Astrocyte (in vitro differentiated cells and primary cell): ENCODE data around the gene CIB1.

Source experiments
- CTCF ChIP-seq: IDR thresholded peaks from 2 replicates; pipeline ENCODE4 v1.5.1; 2011; ENCODE audit warnings: low read depth, mild to moderate bottlenecking, inconsistent platforms, low read length, moderate library complexity; ENCODE audit not compliant: insufficient read depth
- EZH2 ChIP-seq: IDR thresholded peaks from 2 replicates; pipeline ENCODE4 v1.6.1; 2012; ENCODE audit warnings: mild to moderate bottlenecking, low read length, inconsistent platforms; ENCODE audit not compliant: insufficient read depth

- TF ChIP-seq CTCF (no peak), EZH2 (no peak)
Observed at GRCh38 chr15:90207252-90207651, 26.5 kb downstream of the CIB1 start.
